ENCODE measurements around the gene SPANXN5.
"Not testable (repeated sequence)": the region's sequence is repeated elsewhere in the genome, so short reads cannot be mapped to it uniquely, and the experiment has no call there.

Gene SPANXN5

GRCh38 chrX:52797327-52797726 lies at the start of gene SPANXN5:
SPANXN5 (minus strand) TSS chrX:52797427; CDS start chrX:52797348, 79 bp downstream.
- not testable (repeated sequence) for DNase-seq (ENCODE audit: low spot score); H3K4me3 ChIP-seq

GRCh38 chrX:52843619-52844018 lies 46.4 kb upstream of the SPANXN5 start:
- not testable (repeated sequence) for H3K4me3 ChIP-seq; H3K27ac ChIP-seq; DNase-seq (ENCODE audit: low spot score)

More at GRCh38 chrX:52797327-52797726, at the start of gene SPANXN5:
- not testable (repeated sequence) for H3K27ac ChIP-seq

- no peak overlapping the region for H3K27ac ChIP-seq
- H3K4me3 ChIP-seq: no peak overlapping the region
- no peak for TF ChIP-seq CTCF (IDR thresholded peaks at IDR 0.05)
- DNase-seq (ENCODE audit: low spot score): no peak
Measured at GRCh38 chrX:52839137-52839536, 41.9 kb upstream of the SPANXN5 start.

GRCh38 chrX:52830551-52830950 lies 33.3 kb upstream of the SPANXN5 start:
- Histone ChIP-seq H3K27ac (no peak overlapping the region), H3K4me3 (no peak overlapping the region)
- no peak for TF ChIP-seq CTCF (IDR thresholded peaks at IDR 0.05)
- no peak for DNase-seq (ENCODE audit: low spot score)

GRCh38 chrX:52824608-52825007 lies 27.4 kb upstream of the SPANXN5 start:
- no peak overlapping the region for H3K4me3 ChIP-seq
- DNase-seq (ENCODE audit: low spot score): no peak
- no peak for TF ChIP-seq CTCF (IDR thresholded peaks at IDR 0.05)
- H3K27ac ChIP-seq: no peak overlapping the region

- no peak overlapping the region for H3K27ac ChIP-seq
- no peak overlapping the region for H3K4me3 ChIP-seq
- TF ChIP-seq CTCF (IDR thresholded peaks at IDR 0.05): no peak
- DNase-seq (ENCODE audit: low spot score): no peak
Measured at GRCh38 chrX:52821079-52821760, 24.0 kb upstream of the SPANXN5 start.

- DNase-seq (ENCODE audit: low spot score): no peak
- no peak overlapping the region for H3K4me3 ChIP-seq
- TF ChIP-seq CTCF (IDR thresholded peaks at IDR 0.05): no peak
- H3K27ac ChIP-seq: no peak overlapping the region
Measured at GRCh38 chrX:52819788-52820187, 22.6 kb upstream of the SPANXN5 start.

GRCh38 chrX:52811065-52811625 lies 13.9 kb upstream of the SPANXN5 start, which contains the start of gene XAGE5:
XAGE5 (plus strand) TSS chrX:52811287; CDS start chrX:52812567, 1,280 bp downstream.
- TF ChIP-seq CTCF (IDR thresholded peaks at IDR 0.05): no peak
- H3K4me3 ChIP-seq: no peak within 1 kb of the TSS
- no peak for DNase-seq (ENCODE audit: low spot score)
- no peak within 1 kb of the TSS for H3K27ac ChIP-seq

- DNase-seq (ENCODE audit: low spot score); H3K27ac ChIP-seq; H3K4me3 ChIP-seq: not testable (repeated sequence)
Measured at GRCh38 chrX:52804876-52805275, 7.6 kb upstream of the SPANXN5 start.

- not testable (repeated sequence) for DNase-seq (ENCODE audit: low spot score); H3K27ac ChIP-seq; H3K4me3 ChIP-seq
Measured at GRCh38 chrX:52773504-52773903, 23.7 kb downstream of the SPANXN5 start.

GRCh38 chrX:52765983-52766382 lies 31.2 kb downstream of the SPANXN5 start:
- H3K4me3 ChIP-seq; DNase-seq (ENCODE audit: low spot score); H3K27ac ChIP-seq: not testable (repeated sequence)

- H3K27ac ChIP-seq; DNase-seq (ENCODE audit: low spot score); H3K4me3 ChIP-seq: not testable (repeated sequence)
Measured at GRCh38 chrX:52750952-52751351, 46.3 kb downstream of the SPANXN5 start, which contains the start of gene SSX2B. SSX2B (plus strand) TSS chrX:52751252; CDS start chrX:52752681, 1,429 bp downstream.

Measured in coronary artery (tissue), 2 donors.